Body of pancreas (tissue), 4 donors: Measurements from ENCODE around the gene ST3GAL6.

Experiments
- CTCF ChIP-seq, 7 experiments: fragments of 450-650 bp in 4 of 7; fragments of 200-600 bp in 3 of 7; sonication (generic) in 3 of 7; IDR thresholded peaks; one replicate each; pipeline ENCODE4 v1.5.1; 2016 to 2019; ENCODE audit warnings: antibody characterized with exemption in 7 of 7
- POLR2A ChIP-seq, 3 donors: fragments of 450-650 bp; IDR thresholded peaks; one replicate each; pipeline ENCODE4 v1.6.1; 2016; ENCODE audit warnings: antibody characterized with exemption in 3 of 3, mild to moderate bottlenecking in 2 of 3

GRCh38 chr3:98797905-98798304 lies 34.8 kb downstream of the ST3GAL6 start:
- TF ChIP-seq CTCF (IDR thresholded peaks at IDR 0.05) (no peak), POLR2A (IDR thresholded peaks at IDR 0.05) (no peak)
